ENCODE measurements around the gene BARHL2. TPM values are rescaled to one million over a fixed set of nuclear protein-coding genes. Genes with fewer than 3 reads are reported as not detected.
A peak's percentile ranks its signal among the peaks of the same experiment; 100 is the strongest.

Gene BARHL2
- total and polyA plus RNA-seq, 11 donors, result not detected

DNA sequence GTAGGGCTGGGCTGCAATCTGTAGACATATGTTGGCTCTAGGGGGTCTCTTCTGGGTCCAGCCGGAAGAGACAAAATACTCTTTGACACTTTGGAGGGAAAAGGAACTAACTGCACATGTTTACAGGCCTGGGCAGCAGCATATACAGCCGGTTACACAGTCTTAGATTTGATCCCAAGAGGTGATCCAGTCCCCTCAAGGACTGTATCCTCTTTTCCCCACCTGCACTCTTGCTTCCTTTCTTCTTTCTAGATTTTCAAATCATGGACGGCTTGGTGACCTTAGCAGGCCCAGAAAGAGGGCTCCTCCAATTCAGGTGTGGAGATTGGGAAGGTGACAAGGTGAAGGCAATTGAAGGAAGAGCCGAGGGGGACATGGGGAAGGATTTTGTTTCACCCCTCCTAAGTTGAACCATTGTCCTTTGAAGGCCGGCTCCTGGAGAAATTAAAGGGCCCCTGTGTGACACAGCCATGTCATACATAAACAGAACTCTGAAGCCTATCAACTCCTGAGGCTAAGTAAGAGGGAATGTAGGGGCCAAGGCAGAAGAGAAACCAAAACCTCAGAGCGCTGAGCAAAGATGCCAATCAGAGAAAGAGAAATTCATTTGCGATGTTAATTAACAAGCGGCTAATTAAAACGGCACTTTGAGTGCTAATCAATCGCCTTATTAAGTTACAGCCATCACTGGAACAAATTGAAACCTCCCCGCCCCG, 5.9 kb upstream of the BARHL2 start:
- WGBS, 4 donors, result 11 to 26% (median 19%) methylated on average over 12 of the region's 12 CpGs
- no peaks in the 10 kb centered on the region for H3K36me3 ChIP-seq
- intact Hi-C loops (cut with DNase I), result loop anchor here in 8 of 10 donors (5.0 to 10.0 kb wide), 9 partner anchors 112 to 444 kb away; partner anchors contain the start of gene ZNF644 (in 1 of the 8)
- ATAC-seq, result no peak
- H3K27me3 ChIP-seq, result peaks cover 79 to 100% (median 100%) of the 10 kb centered on the region in 9 donors
- no peak for DNase-seq
- H3K27ac ChIP-seq, result no peak overlapping the region
- TF ChIP-seq POLR2A (IDR thresholded peaks at IDR 0.05), result no peak
- peaks cover 10 to 51% (median 28%) of the 10 kb centered on the region in 12 donors for H3K4me1 ChIP-seq
- H3K4me3 ChIP-seq, result peak overlapping the region in 9 of 12 donors; percentile 11 to 54 (median 28)
- peaks cover 0 to 8% (median 0%) of the 10 kb centered on the region in 12 donors for H3K9me3 ChIP-seq

DNA sequence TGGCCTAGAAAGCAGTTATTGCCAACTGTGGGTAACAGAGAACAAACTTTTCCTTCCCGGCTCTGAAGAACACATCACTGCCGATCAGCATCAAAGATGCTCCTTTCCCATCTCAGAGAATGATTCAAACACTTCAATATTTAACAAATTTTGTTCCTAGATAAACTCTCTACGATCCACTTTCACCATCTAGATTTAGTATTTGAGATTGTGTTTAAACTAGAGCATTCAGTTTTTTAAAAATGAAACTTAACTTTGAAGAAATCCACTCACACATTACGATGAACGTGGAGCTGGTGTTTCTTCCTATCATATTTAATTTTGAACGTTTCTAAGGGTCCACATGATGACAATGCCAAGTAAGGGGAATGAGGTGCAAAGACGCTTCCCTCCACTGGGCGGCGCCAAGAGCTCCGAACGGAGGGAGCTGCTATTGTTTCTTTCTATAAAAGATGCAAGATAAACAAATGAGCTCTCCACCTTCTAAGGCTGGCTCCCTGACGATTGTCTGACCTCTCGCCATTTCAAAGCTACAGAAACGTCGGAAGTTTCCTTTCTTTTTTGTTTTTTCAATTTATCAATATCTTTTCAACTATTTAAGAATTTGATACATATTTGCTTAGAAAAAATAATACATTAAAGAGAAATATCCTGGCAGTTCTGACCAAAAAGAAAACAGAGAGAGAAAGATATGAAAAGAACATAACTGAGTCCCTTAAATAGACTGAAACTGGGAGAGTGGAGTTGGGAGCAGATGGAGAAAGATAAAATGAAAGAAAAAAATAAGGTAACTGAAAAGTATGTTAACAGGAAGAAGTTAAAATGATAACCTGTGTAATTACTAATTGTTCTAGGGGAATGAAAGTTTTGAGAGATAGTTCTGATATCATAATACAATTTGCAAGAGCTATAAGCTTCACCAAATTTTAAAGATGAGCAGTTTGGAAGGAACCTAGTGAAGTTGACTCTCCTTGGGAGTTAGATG, 4.4 kb upstream of the BARHL2 start:
- peaks cover 0 to 8% (median 0%) of the 10 kb centered on the region in 12 donors for H3K9me3 ChIP-seq
- WGBS, 4 donors, result 7 to 12% (median 8%) methylated on average over 15 of the region's 15 CpGs
- H3K27ac ChIP-seq, result no peak overlapping the region
- DNase-seq (peak in 1 of 5 donors; percentile 77), ATAC-seq (no peak)
- intact Hi-C loops (cut with DNase I), result loop anchor here in 8 of 10 donors (5.0 to 10.0 kb wide), 9 partner anchors 113 to 446 kb away; partner anchors contain the start of gene ZNF644 (in 1 of the 8)
- no peaks in the 10 kb centered on the region for H3K36me3 ChIP-seq
- H3K4me3 ChIP-seq, result no peak overlapping the region
- H3K27me3 ChIP-seq, result peaks cover 76 to 100% (median 94%) of the 10 kb centered on the region in 9 donors
- peaks cover 10 to 59% (median 34%) of the 10 kb centered on the region in 12 donors for H3K4me1 ChIP-seq
- TF ChIP-seq, protein P1, sequence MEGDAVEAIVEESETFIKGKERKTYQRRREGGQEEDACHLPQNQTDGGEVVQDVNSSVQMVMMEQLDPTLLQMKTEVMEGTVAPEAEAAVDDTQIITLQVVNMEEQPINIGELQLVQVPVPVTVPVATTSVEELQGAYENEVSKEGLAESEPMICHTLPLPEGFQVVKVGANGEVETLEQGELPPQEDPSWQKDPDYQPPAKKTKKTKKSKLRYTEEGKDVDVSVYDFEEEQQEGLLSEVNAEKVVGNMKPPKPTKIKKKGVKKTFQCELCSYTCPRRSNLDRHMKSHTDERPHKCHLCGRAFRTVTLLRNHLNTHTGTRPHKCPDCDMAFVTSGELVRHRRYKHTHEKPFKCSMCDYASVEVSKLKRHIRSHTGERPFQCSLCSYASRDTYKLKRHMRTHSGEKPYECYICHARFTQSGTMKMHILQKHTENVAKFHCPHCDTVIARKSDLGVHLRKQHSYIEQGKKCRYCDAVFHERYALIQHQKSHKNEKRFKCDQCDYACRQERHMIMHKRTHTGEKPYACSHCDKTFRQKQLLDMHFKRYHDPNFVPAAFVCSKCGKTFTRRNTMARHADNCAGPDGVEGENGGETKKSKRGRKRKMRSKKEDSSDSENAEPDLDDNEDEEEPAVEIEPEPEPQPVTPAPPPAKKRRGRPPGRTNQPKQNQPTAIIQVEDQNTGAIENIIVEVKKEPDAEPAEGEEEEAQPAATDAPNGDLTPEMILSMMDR (IDR thresholded peaks at IDR 0.05), result peak; percentile 51 to 81 (median 70)
- no peak for TF ChIP-seq POLR2A (IDR thresholded peaks at IDR 0.05)

DNA sequence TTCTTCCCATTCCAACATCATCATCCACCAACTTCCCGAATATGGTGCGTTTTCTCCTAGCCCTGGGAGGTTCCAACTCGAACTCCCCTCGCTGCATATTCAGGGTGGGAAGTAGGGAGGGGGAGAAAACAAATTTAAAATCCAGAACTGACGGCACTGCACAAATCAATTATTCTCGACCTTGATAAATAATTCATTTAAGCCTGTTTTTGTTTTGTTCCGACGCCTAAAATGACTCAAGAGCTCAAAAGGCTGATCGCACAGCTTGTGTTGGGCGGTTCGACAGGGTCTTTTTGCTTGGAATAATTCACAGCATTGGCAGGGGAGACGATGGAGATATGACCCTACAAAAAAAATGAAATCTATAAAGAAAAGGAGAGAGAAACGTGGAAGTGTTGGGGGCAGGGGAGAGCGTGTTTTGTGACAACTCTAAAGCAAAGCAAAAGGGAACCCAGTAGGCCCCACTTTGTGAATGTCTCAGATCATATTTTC, 3.1 kb upstream of the BARHL2 start:
- intact Hi-C loops (cut with DNase I), result loop anchor here in 8 of 10 donors (5.0 to 10.0 kb wide), 9 partner anchors 115 to 447 kb away; partner anchors contain the start of gene ZNF644 (in 1 of the 8)
- no peak for ATAC-seq
- H3K27me3 ChIP-seq, result peaks cover 74 to 100% (median 94%) of the 10 kb centered on the region in 9 donors

More for the DNA sequence above, 3.1 kb upstream of the BARHL2 start:
- no peak for TF ChIP-seq POLR2A (IDR thresholded peaks at IDR 0.05)
- TF ChIP-seq, protein P1 (IDR thresholded peaks at IDR 0.05), result no peak
- Histone ChIP-seq H3K27ac (no peak overlapping the region), H3K4me1 (peaks cover 0 to 53% (median 26%) of the 10 kb centered on the region in 12 donors), H3K9me3 (peaks cover 0 to 8% (median 0%) of the 10 kb centered on the region in 12 donors), H3K4me3 (no peak overlapping the region), H3K36me3 (no peaks in the 10 kb centered on the region)
- no peak for DNase-seq
- 10 to 23% (median 17%) methylated on average over 14 of the region's 14 CpGs for WGBS, 4 donors

Measured in heart left ventricle (tissue), 16 donors.